Measurements from ENCODE around the gene CTXND1.

- TF ChIP-seq EZH2 (IDR thresholded peaks at IDR 0.05; ENCODE audit: insufficient read depth, poor library complexity, severe bottlenecking) (no peak), EZH2phosphoT487 (IDR thresholded peaks at IDR 0.05; ENCODE audit: insufficient read depth, low read depth) (no peak)
Measured at GRCh38 chr15:80272987-80273386, 21.0 kb upstream of the CTXND1 start.

Measured in GM23248 (cell line).